Breast epithelium (tissue), 3 donors: ENCODE data around the gene ATP5ME.

Experiments
- POLR2A ChIP-seq: fragments of 450-650 bp; IDR thresholded peaks from one replicate; pipeline ENCODE4 v1.6.1; 2016; ENCODE audit warnings: antibody characterized with exemption, mild to moderate bottlenecking, moderate library complexity
- POLR2AphosphoS5 ChIP-seq, 3 donors: sonication (generic); formaldehyde crosslinking; IDR thresholded peaks; one replicate each; pipeline ENCODE4 v1.6.1; 2017; ENCODE audit warnings: antibody characterized with exemption in 3 of 3
- TF ChIP-seq, protein P1 (sequence below), 3 donors: fragments of 450-650 bp; IDR thresholded peaks; one replicate each; pipeline ENCODE4 v1.5.1; 2016 to 2017; ENCODE audit warnings: antibody characterized with exemption in 3 of 3, mild to moderate bottlenecking in 3 of 3, moderate library complexity in 3 of 3

DNA sequence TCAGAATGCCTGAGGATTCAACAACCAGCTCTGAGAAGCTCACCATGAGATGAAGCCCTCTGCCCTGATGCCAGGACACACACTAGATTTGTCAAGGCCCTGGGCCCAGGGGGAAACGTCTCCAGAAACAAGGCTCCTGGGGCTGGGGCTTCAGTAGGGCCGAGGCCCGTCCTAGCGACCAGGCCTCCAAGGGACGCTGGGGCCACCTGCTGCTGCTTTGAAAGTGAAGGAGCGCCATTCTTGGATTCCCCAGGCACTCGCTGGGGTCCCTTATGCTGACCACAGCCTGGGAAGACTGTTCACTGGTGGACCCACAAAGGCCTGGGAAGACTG, 24.8 kb downstream of the ATP5ME start:
- TF ChIP-seq, protein P1, sequence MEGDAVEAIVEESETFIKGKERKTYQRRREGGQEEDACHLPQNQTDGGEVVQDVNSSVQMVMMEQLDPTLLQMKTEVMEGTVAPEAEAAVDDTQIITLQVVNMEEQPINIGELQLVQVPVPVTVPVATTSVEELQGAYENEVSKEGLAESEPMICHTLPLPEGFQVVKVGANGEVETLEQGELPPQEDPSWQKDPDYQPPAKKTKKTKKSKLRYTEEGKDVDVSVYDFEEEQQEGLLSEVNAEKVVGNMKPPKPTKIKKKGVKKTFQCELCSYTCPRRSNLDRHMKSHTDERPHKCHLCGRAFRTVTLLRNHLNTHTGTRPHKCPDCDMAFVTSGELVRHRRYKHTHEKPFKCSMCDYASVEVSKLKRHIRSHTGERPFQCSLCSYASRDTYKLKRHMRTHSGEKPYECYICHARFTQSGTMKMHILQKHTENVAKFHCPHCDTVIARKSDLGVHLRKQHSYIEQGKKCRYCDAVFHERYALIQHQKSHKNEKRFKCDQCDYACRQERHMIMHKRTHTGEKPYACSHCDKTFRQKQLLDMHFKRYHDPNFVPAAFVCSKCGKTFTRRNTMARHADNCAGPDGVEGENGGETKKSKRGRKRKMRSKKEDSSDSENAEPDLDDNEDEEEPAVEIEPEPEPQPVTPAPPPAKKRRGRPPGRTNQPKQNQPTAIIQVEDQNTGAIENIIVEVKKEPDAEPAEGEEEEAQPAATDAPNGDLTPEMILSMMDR (IDR thresholded peaks at IDR 0.05): no peak
- TF ChIP-seq POLR2A: no peak
- TF ChIP-seq POLR2AphosphoS5 (IDR thresholded peaks at IDR 0.05): no peak
